Activated B cell treated with CpG ODN at 0.5 μM for 24 hours (primary cell): ENCODE data around the gene SUGCT. TPM values are rescaled to one million over a fixed set of nuclear protein-coding genes. Genes with fewer than 3 reads are reported as not detected.

Experiments
- ATAC-seq: fragments of 200-7000 bp; cut with Tn5 transposase; one replicate; pipeline ENCODE4 v1.10.0; 2021; ENCODE audit warnings: low read depth, mild to moderate bottlenecking, moderate library complexity
- CTCF ChIA-PET: fragments of 350-600 bp; sonication (Branson Sonifier 250); formaldehyde crosslinking; loops from one replicate; lab custom pipeline; 2021; ENCODE audit warnings: antibody characterized with exemption; lab: Charles Lee
- POLR2A ChIA-PET: fragments of 350-600 bp; sonication (Branson Sonifier 250); formaldehyde crosslinking; loops from one replicate; lab custom pipeline; 2021; ENCODE audit warnings: antibody characterized with exemption; lab: Charles Lee
- DNase-seq: peaks from one replicate; pipeline ENCODE4 v3.0.0; 2022
- H3K27ac Mint-ChIP-seq: one replicate; pipeline ENCODE4 v1.8.0; 2020; ENCODE audit warnings: mixed read lengths
- H3K27me3 Mint-ChIP-seq: one replicate; pipeline ENCODE4 v1.8.0; 2021; ENCODE audit warnings: mixed read lengths
- H3K36me3 Mint-ChIP-seq: one replicate; pipeline ENCODE4 v1.8.0; 2021; ENCODE audit warnings: low read depth, mixed read lengths
- H3K4me1 Mint-ChIP-seq: one replicate; pipeline ENCODE4 v1.8.0; 2021; ENCODE audit warnings: mixed read lengths
- H3K4me3 Mint-ChIP-seq: one replicate; pipeline ENCODE4 v1.8.0; 2020; ENCODE audit warnings: mild to moderate bottlenecking, mixed read lengths
- H3K9me3 Mint-ChIP-seq: one replicate; pipeline ENCODE4 v1.8.0; 2020; ENCODE audit warnings: mixed read lengths
- CTCF ChIP-seq: fragments of 200-600 bp; IDR thresholded peaks from one replicate; pipeline ENCODE4 v1.8.0; 2022; ENCODE audit warnings: antibody characterized with exemption, mild to moderate bottlenecking
- intact Hi-C: fragments of 100-400 bp; cut with micrococcal nuclease; formaldehyde crosslinking; loops from one replicate; pipeline ENCODE4 v1.15.1; 2024
- total RNA-seq: library from RNA; stranded (reverse); gene quantifications from 2 replicates; pipeline ENCODE4 v1.2.3, GENCODE V29; 2022

The SUGCT gene
- total RNA-seq, 1 donor from 2014 or later = 1.3 TPM

DNA sequence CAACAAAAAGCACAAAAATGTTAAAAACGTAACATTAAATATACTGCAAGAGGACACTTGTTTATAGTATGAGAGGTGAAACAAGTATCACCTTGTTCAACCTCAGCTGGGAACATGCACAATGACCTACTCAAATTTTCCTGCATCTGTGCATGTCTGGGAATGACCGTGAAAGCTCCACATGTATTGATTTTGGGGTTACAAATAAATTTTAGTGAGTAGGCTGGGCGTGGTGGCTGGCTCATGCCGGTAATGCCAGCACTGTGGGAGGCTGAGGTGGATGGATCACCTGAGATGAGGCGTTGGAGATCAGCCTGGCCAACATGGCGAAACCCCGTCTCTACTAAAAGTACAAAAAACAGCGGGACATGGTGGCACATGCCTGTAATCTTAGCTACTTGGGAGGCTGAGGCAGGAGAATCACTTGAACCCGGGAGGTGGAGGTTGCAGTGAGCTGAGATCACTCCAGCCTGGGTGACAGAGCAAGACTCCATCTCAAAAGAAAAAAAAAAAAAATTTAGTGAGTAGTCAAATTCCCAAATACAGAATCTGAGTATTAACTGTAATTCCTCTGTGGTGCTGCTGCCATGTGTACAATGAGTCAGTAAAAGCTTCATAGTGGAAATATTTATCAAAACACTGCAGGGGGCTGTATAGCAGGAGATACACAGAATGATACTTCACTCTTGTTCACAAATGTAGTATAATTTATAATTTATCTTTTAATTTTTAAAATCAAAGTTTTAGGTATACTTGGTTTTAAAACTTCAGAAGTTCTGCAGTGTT is 41.1 kb downstream of the SUGCT start:
- ATAC-seq (no peak), DNase-seq (no peak)
- Mint-ChIP-seq H3K27me3 (no peaks in the 10 kb centered on the region), H3K9me3 (no peaks in the 10 kb centered on the region), H3K27ac (no peak overlapping the region), H3K4me3 (no peak overlapping the region), H3K4me1 (no peaks in the 10 kb centered on the region), H3K36me3 (no peaks in the 10 kb centered on the region)
- CTCF ChIA-PET = no interaction called here
- intact Hi-C loops = no loop called here
- POLR2A ChIA-PET = no interaction called here
- no peak for TF ChIP-seq CTCF

GRCh38 chr7:40177071-40177470 is 42.3 kb downstream of the SUGCT start:
- Mint-ChIP-seq H3K9me3 (no peaks in the 10 kb centered on the region), H3K4me1 (no peaks in the 10 kb centered on the region), H3K4me3 (no peak overlapping the region), H3K27ac (no peak overlapping the region), H3K36me3 (no peaks in the 10 kb centered on the region), H3K27me3 (no peaks in the 10 kb centered on the region)
- TF ChIP-seq CTCF = no peak
- POLR2A ChIA-PET = no interaction called here
- intact Hi-C loops = no loop called here
- no peak for DNase-seq
- CTCF ChIA-PET = no interaction called here
- no peak for ATAC-seq

DNA sequence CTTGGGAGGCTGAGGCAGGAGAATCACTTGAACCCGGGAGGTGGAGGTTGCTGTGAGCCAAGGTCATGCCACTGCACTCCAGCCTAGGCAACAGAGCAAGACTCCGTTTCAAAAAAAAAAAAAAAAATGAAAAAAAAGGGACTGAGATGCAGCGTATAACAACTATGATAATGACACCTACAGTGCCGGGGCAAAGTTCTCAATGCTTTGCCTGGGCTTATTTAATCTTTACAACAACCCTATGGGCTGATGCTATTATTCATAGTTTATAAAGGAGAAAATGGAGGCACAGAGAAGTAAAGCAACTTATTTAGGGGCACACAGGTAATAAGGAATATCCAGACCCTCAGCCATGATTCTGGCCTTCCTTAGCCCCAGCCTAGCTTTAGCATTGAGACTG is 47.6 kb downstream of the SUGCT start:
- ATAC-seq (no peak), DNase-seq (no peak)
- no peaks in the 10 kb centered on the region for H3K36me3 Mint-ChIP-seq
- ChIA-PET CTCF (no interaction called here), POLR2A (no interaction called here)
- no peak overlapping the region for H3K4me3 Mint-ChIP-seq
- no peak overlapping the region for H3K27ac Mint-ChIP-seq
- no peak for TF ChIP-seq CTCF
- intact Hi-C loops = no loop called here
- H3K9me3 Mint-ChIP-seq = no peaks in the 10 kb centered on the region
- H3K27me3 Mint-ChIP-seq = no peaks in the 10 kb centered on the region
- no peaks in the 10 kb centered on the region for H3K4me1 Mint-ChIP-seq

GRCh38 chr7:40186586-40186985 is 51.8 kb downstream of the SUGCT start:
- Mint-ChIP-seq H3K4me1 (no peaks in the 10 kb centered on the region), H3K9me3 (no peaks in the 10 kb centered on the region), H3K27ac (no peak overlapping the region), H3K4me3 (no peak overlapping the region), H3K36me3 (no peaks in the 10 kb centered on the region), H3K27me3 (no peaks in the 10 kb centered on the region)
- ATAC-seq (no peak), DNase-seq (no peak)
- TF ChIP-seq CTCF = no peak
- CTCF ChIA-PET = no interaction called here
- intact Hi-C loops = no loop called here
- POLR2A ChIA-PET = no interaction called here

DNA sequence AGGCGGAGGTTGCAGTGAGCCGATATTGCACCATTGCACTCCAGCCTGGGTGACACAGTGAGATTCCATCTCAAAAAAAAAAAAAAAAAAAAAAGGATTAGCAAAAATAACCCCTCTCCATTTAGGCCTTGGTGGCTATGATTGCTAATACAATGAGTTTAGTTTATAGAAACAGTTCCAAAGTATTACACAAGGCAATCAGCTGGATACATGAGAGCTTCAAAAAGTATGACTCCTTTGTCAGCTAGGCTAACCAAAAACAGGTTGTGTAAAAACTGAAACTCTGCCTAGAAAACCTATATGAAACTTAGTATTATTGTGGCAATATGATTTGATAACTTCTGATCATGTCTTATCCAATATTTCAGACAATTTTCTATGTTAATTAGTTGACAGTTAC is 57.2 kb downstream of the SUGCT start:
- no peak for TF ChIP-seq CTCF
- Mint-ChIP-seq H3K4me3 (no peak overlapping the region), H3K36me3 (no peaks in the 10 kb centered on the region), H3K9me3 (no peaks in the 10 kb centered on the region), H3K4me1 (no peaks in the 10 kb centered on the region), H3K27me3 (no peaks in the 10 kb centered on the region), H3K27ac (no peak overlapping the region)
- ATAC-seq (no peak), DNase-seq (no peak)
- POLR2A ChIA-PET = no interaction called here
- CTCF ChIA-PET = no interaction called here
- intact Hi-C loops = no loop called here
